Measurements from ENCODE around the gene PDP2.
"Not testable (repeated sequence)": the region's sequence is repeated elsewhere in the genome, so short reads cannot be mapped to it uniquely, and the experiment has no call there.

PDP2 gene

GRCh38 chr16:66858740-66859396, 21.4 kb upstream of the PDP2 start:
- DNase-seq (ENCODE audit: low read depth): no peak

GRCh38 chr16:66859397-66860068, 20.8 kb upstream of the PDP2 start:
- no peak for DNase-seq (ENCODE audit: low read depth)
- in situ Hi-C loops (cut with HindIII; ENCODE audit: low sequenced_read_pairs): no loop called here
- H3K4me3 ChIP-seq (ENCODE audit: low read depth, low read length): no peak overlapping the region
- TF ChIP-seq CTCF (IDR thresholded peaks at IDR 0.05; ENCODE audit: low read depth, low read length, missing control alignments): no peak

More at GRCh38 chr16:66858740-66859396, 21.4 kb upstream of the PDP2 start:
- no peak overlapping the region for H3K4me3 ChIP-seq (ENCODE audit: low read depth, low read length)
- no peak for TF ChIP-seq CTCF (IDR thresholded peaks at IDR 0.05; ENCODE audit: low read depth, low read length, missing control alignments)
- in situ Hi-C loops (cut with HindIII; ENCODE audit: low sequenced_read_pairs): no loop called here

- in situ Hi-C loops (cut with HindIII; ENCODE audit: low sequenced_read_pairs): no loop called here
- H3K4me3 ChIP-seq (ENCODE audit: low read depth, low read length): no peak overlapping the region
- no peak for TF ChIP-seq CTCF (IDR thresholded peaks at IDR 0.05; ENCODE audit: low read depth, low read length, missing control alignments)
- DNase-seq (ENCODE audit: low read depth): no peak
Measured at GRCh38 chr16:66862023-66862520, 18.2 kb upstream of the PDP2 start.

- in situ Hi-C loops (cut with HindIII; ENCODE audit: low sequenced_read_pairs): no loop called here
- no peak for TF ChIP-seq CTCF (IDR thresholded peaks at IDR 0.05; ENCODE audit: low read depth, low read length, missing control alignments)
Measured at GRCh38 chr16:66863707-66864106, 16.6 kb upstream of the PDP2 start.

GRCh38 chr16:66869424-66869823, 10.9 kb upstream of the PDP2 start:
- in situ Hi-C loops (cut with HindIII; ENCODE audit: low sequenced_read_pairs): no loop called here
- no peak for DNase-seq (ENCODE audit: low read depth)
- TF ChIP-seq CTCF (IDR thresholded peaks at IDR 0.05; ENCODE audit: low read depth, low read length, missing control alignments): no peak
- no peak overlapping the region for H3K4me3 ChIP-seq (ENCODE audit: low read depth, low read length)

More at GRCh38 chr16:66863707-66864106, 16.6 kb upstream of the PDP2 start:
- H3K4me3 ChIP-seq (ENCODE audit: low read depth, low read length): no peak overlapping the region
- DNase-seq (ENCODE audit: low read depth): no peak

GRCh38 chr16:66871363-66871762, 9.0 kb upstream of the PDP2 start:
- in situ Hi-C loops (cut with HindIII; ENCODE audit: low sequenced_read_pairs); H3K4me3 ChIP-seq (ENCODE audit: low read depth, low read length); DNase-seq (ENCODE audit: low read depth): not testable (repeated sequence)

GRCh38 chr16:66871840-66872239, 8.5 kb upstream of the PDP2 start:
- in situ Hi-C loops (cut with HindIII; ENCODE audit: low sequenced_read_pairs): no loop called here
- H3K4me3 ChIP-seq (ENCODE audit: low read depth, low read length): no peak overlapping the region
- no peak for DNase-seq (ENCODE audit: low read depth)
- no peak for TF ChIP-seq CTCF (IDR thresholded peaks at IDR 0.05; ENCODE audit: low read depth, low read length, missing control alignments)
